ENCODE data around the gene PDE6D. TPM values are rescaled to one million over a fixed set of nuclear protein-coding genes. Genes with fewer than 3 reads are reported as not detected.

PDE6D gene
- total RNA-seq, 1 donor from 2014 or later, result 15.4 TPM

DNA sequence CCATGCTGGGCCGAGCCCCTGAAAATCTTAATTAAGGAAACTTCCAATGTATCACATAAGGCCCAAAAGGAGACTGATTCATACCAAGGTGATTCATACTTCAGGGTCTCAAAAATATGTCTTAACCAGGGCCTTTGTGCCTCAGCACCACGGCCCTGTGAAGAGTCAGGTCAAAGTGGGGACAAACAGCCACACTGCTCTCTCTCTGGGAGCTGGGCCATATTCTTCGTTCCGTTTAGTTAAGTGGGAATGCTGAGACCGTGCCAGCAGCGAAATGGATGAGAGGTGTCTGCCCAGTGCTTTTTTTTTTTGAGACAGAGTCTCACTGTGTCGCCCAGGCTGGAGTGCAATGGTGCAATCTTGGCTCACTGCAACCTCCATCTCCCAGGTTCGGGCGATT, 82.1 kb downstream of the PDE6D start:
- no peaks in the 10 kb centered on the region for H3K36me3 Mint-ChIP-seq
- H3K27ac Mint-ChIP-seq, result no peak overlapping the region
- peaks cover 4% of the 10 kb centered on the region for H3K4me1 Mint-ChIP-seq
- TF ChIP-seq, protein P1, sequence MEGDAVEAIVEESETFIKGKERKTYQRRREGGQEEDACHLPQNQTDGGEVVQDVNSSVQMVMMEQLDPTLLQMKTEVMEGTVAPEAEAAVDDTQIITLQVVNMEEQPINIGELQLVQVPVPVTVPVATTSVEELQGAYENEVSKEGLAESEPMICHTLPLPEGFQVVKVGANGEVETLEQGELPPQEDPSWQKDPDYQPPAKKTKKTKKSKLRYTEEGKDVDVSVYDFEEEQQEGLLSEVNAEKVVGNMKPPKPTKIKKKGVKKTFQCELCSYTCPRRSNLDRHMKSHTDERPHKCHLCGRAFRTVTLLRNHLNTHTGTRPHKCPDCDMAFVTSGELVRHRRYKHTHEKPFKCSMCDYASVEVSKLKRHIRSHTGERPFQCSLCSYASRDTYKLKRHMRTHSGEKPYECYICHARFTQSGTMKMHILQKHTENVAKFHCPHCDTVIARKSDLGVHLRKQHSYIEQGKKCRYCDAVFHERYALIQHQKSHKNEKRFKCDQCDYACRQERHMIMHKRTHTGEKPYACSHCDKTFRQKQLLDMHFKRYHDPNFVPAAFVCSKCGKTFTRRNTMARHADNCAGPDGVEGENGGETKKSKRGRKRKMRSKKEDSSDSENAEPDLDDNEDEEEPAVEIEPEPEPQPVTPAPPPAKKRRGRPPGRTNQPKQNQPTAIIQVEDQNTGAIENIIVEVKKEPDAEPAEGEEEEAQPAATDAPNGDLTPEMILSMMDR (IDR thresholded peaks at IDR 0.05; ENCODE audit: unreplicated experiment), result no peak
- no peak overlapping the region for H3K4me3 Mint-ChIP-seq
- no peaks in the 10 kb centered on the region for H3K27me3 Mint-ChIP-seq (ENCODE audit: low read depth)
- DNase-seq (ENCODE audit: low spot score in 2 of 2, unreplicated experiment in 2 of 2), result no peak
- no peaks in the 10 kb centered on the region for H3K9me3 Mint-ChIP-seq

DNA sequence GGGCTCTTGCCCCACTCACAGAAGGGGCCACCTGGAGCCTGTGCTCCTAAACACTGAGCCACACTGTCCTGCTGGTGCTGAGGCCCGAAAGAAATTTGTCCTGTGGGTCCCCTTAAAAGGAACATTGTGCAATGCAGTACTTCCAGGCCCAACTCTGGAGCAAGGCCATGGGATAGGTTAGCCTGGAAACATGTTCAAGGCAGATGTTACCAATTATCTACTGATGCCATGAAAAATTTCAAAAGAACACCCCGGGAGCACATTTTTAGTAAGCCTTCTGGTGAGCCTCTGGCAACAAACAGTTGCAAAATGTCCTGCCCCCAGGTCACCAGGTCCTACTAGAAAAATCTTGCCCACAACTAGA, 85.1 kb downstream of the PDE6D start:
- Mint-ChIP-seq H3K27me3 (ENCODE audit: low read depth) (no peaks in the 10 kb centered on the region), H3K4me3 (no peak overlapping the region), H3K4me1 (no peaks in the 10 kb centered on the region), H3K9me3 (no peaks in the 10 kb centered on the region), H3K27ac (peak overlapping the region; percentile 71), H3K36me3 (no peaks in the 10 kb centered on the region)
- no peak for DNase-seq (ENCODE audit: low spot score in 2 of 2, unreplicated experiment in 2 of 2)
- TF ChIP-seq, protein P1 (IDR thresholded peaks at IDR 0.05; ENCODE audit: unreplicated experiment), result no peak

DNA sequence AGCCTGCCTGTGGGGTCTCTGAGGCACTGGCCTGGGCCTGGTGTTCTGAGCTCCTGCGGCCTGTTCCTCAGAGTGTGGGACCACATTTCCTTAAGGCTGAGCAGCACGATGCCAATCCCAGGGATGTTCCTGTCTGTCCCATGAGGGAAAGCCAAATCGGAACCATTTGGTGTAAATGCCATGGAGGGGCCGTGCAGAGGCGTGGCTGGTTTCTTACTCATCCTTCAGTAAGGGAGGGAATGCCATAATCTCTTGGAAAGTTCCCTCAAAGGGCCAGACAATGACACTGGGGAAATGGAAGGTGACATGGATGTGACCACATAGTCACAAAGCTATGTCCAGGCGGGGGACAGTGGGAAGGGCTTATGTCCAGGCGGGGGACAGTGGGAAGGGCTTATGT, 87.1 kb downstream of the PDE6D start:
- TF ChIP-seq, protein P1 (IDR thresholded peaks at IDR 0.05; ENCODE audit: unreplicated experiment), result no peak

DNA sequence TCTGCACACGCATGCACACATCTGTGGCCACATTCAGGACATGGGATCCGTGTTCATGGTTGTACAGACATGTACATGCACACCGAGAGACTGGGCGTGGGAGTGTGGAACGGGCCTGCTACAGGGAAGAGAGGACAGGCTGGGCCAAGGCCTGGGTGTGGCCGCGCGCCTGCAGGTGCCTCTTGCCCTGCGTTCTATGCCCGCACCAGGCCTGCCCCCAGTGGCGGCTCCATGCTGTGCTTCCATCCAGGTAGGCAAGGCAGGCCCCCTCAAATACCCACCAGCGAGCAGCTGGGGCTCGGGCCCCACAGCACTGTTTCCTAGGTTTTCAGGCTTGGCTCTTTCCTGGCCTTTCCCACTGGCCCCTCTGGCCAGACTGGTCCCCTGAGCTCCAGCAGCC, 88.2 kb downstream of the PDE6D start:
- TF ChIP-seq, protein P1 (IDR thresholded peaks at IDR 0.05; ENCODE audit: unreplicated experiment), result no peak
- Mint-ChIP-seq H3K27ac (peak overlapping the region; percentile 43), H3K36me3 (no peaks in the 10 kb centered on the region), H3K4me3 (no peak overlapping the region), H3K9me3 (no peaks in the 10 kb centered on the region), H3K4me1 (no peaks in the 10 kb centered on the region), H3K27me3 (ENCODE audit: low read depth) (no peaks in the 10 kb centered on the region)
- no peak for DNase-seq (ENCODE audit: low spot score in 2 of 2, unreplicated experiment in 2 of 2)

More for the DNA sequence above, 87.1 kb downstream of the PDE6D start:
- Mint-ChIP-seq H3K27me3 (ENCODE audit: low read depth) (no peaks in the 10 kb centered on the region), H3K4me3 (no peak overlapping the region), H3K27ac (no peak overlapping the region), H3K4me1 (no peaks in the 10 kb centered on the region), H3K36me3 (no peaks in the 10 kb centered on the region), H3K9me3 (no peaks in the 10 kb centered on the region)
- no peak for DNase-seq (ENCODE audit: low spot score in 2 of 2, unreplicated experiment in 2 of 2)

DNA sequence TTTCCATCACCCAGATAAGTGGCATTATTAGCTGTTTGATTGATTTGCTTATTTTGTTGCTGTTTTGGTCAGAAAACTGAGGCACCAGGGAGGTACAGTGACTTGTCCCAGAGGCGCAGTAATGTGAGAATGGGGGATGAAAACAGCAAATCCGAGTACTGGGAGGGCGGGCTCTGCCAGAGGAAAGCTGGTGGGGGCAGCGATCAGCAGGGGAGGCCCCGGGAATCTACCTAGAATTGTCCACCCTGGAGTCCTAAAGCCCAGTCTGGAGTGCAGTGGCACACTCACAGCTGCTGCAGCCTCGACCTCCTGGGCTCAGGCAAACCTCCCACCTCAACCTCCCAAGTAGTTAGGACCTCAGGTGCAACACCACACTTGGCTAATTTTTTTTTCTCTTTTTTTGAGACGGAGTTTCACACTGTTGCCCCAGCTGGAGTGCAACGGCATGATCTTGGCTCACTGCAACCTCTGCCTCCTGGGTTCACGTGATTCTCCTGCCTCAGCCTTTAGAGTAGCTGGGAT, 89.8 kb downstream of the PDE6D start:
- no peaks in the 10 kb centered on the region for H3K9me3 Mint-ChIP-seq
- peaks cover 3% of the 10 kb centered on the region for H3K4me1 Mint-ChIP-seq
- H3K4me3 Mint-ChIP-seq, result no peak overlapping the region
- DNase-seq (ENCODE audit: low spot score in 2 of 2, unreplicated experiment in 2 of 2), result no peak
- TF ChIP-seq, protein P1 (IDR thresholded peaks at IDR 0.05; ENCODE audit: unreplicated experiment), result no peak
- H3K36me3 Mint-ChIP-seq, result no peaks in the 10 kb centered on the region
- no peak overlapping the region for H3K27ac Mint-ChIP-seq
- H3K27me3 Mint-ChIP-seq (ENCODE audit: low read depth), result no peaks in the 10 kb centered on the region

Data from mesothelial cell of epicardium (in vitro differentiated cells).